Activated CD4-positive, alpha-beta T cell treated with anti-CD3 and anti-CD28 coated beads, Interleukin-2, amount 10 ng/mL, durations not matched to agents 7 days and 5 days (primary cell): ENCODE data around the gene RCAN3. TPM values are rescaled to one million over a fixed set of nuclear protein-coding genes. Genes with fewer than 3 reads are reported as not detected.

Source experiments
- CTCF ChIA-PET: fragments of 350-600 bp; sonication (Branson Sonifier 250); formaldehyde crosslinking; loops from one replicate; lab custom pipeline; 2021; ENCODE audit warnings: antibody characterized with exemption; lab: Charles Lee
- POLR2A ChIA-PET: fragments of 350-600 bp; sonication (Branson Sonifier 250); formaldehyde crosslinking; loops from one replicate; lab custom pipeline; 2021; ENCODE audit warnings: antibody characterized with exemption; lab: Charles Lee
- DNase-seq: peaks from one replicate; pipeline ENCODE4 v3.0.0-alpha.2; 2020
- H3K27ac Mint-ChIP-seq: one replicate; pipeline ENCODE4 v1.8.0; 2021; ENCODE audit warnings: mild to moderate bottlenecking, moderate library complexity, mixed read lengths
- H3K27me3 Mint-ChIP-seq: one replicate; pipeline ENCODE4 v1.8.0; 2021; ENCODE audit warnings: mixed read lengths
- H3K36me3 Mint-ChIP-seq: one replicate; pipeline ENCODE4 v1.8.0; 2021; ENCODE audit warnings: low read depth, mixed read lengths
- H3K4me1 Mint-ChIP-seq: one replicate; pipeline ENCODE4 v1.8.0; 2021; ENCODE audit warnings: mixed read lengths
- H3K4me3 Mint-ChIP-seq: one replicate; pipeline ENCODE4 v1.8.0; 2021; ENCODE audit warnings: mild to moderate bottlenecking, moderate library complexity, mixed read lengths
- H3K9me3 Mint-ChIP-seq: one replicate; pipeline ENCODE4 v1.8.0; 2021; ENCODE audit warnings: mixed read lengths
- total RNA-seq, 2 experiments: library from RNA; stranded (reverse); gene quantifications; one replicate each; pipeline ENCODE4 v1.2.3, GENCODE V29; 2021

RCAN3 gene
- total RNA-seq, 2 experiments from 2014 or later, result 96.8 to 100 TPM

- Mint-ChIP-seq H3K27ac (no peak overlapping the region), H3K4me3 (no peak overlapping the region), H3K9me3 (no peaks in the 10 kb centered on the region), H3K27me3 (no peaks in the 10 kb centered on the region), H3K4me1 (peaks cover 6% of the 10 kb centered on the region), H3K36me3 (no peaks in the 10 kb centered on the region)
- DNase-seq, result no peak
- CTCF ChIA-PET, result interaction anchor here (1.4 kb wide), 1 partner anchor 12 kb away, joined by 3 read pairs; no protein-coding TSS in a partner anchor
- POLR2A ChIA-PET, result no interaction called here
Observed at GRCh38 chr1:24570265-24571125, 67.9 kb downstream of the RCAN3 start.

GRCh38 chr1:24572301-24572700 is 69.7 kb downstream of the RCAN3 start:
- Mint-ChIP-seq H3K4me3 (no peak overlapping the region), H3K4me1 (peaks cover 3% of the 10 kb centered on the region), H3K36me3 (no peaks in the 10 kb centered on the region), H3K27ac (no peak overlapping the region), H3K9me3 (no peaks in the 10 kb centered on the region), H3K27me3 (no peaks in the 10 kb centered on the region)
- POLR2A ChIA-PET, result no interaction called here
- CTCF ChIA-PET, result interaction anchor here (1.1 kb wide), 1 partner anchor 11 kb away, joined by 3 read pairs; no protein-coding TSS in a partner anchor
- no peak for DNase-seq

- Mint-ChIP-seq H3K27me3 (no peaks in the 10 kb centered on the region), H3K4me1 (peaks cover 3% of the 10 kb centered on the region), H3K27ac (peak overlapping the region; percentile 46), H3K9me3 (no peaks in the 10 kb centered on the region), H3K36me3 (no peaks in the 10 kb centered on the region), H3K4me3 (no peak overlapping the region)
- DNase-seq, result no peak
- ChIA-PET CTCF (interaction anchor here (0.5 to 1.4 kb wide), 6 partner anchors 11 to 879 kb away, joined by 3 to 6 read pairs (median 3); no protein-coding TSS in a partner anchor), POLR2A (no interaction called here)
Observed at GRCh38 chr1:24575905-24576587, 73.4 kb downstream of the RCAN3 start.

- Mint-ChIP-seq H3K36me3 (no peaks in the 10 kb centered on the region), H3K4me3 (no peak overlapping the region), H3K9me3 (no peaks in the 10 kb centered on the region), H3K27ac (no peak overlapping the region), H3K4me1 (no peaks in the 10 kb centered on the region), H3K27me3 (no peaks in the 10 kb centered on the region)
- POLR2A ChIA-PET, result no interaction called here
- CTCF ChIA-PET, result no interaction called here
- DNase-seq, result no peak
Observed at GRCh38 chr1:24578846-24579245, 76.2 kb downstream of the RCAN3 start.

- Mint-ChIP-seq H3K9me3 (no peaks in the 10 kb centered on the region), H3K27ac (peak overlapping the region; percentile 75), H3K4me1 (peaks cover 3% of the 10 kb centered on the region), H3K4me3 (no peak overlapping the region), H3K36me3 (no peaks in the 10 kb centered on the region), H3K27me3 (peaks cover 4% of the 10 kb centered on the region)
- CTCF ChIA-PET, result interaction anchor here (0.6 to 0.7 kb wide), 2 partner anchors 10 to 66 kb away, joined by 3 read pairs; no protein-coding TSS in a partner anchor
- DNase-seq, result no peak
- POLR2A ChIA-PET, result no interaction called here
Observed at GRCh38 chr1:24580756-24581155, 78.1 kb downstream of the RCAN3 start.

- H3K4me1 Mint-ChIP-seq, result peaks cover 12% of the 10 kb centered on the region
- H3K36me3 Mint-ChIP-seq, result no peaks in the 10 kb centered on the region
- no peak overlapping the region for H3K27ac Mint-ChIP-seq
- H3K9me3 Mint-ChIP-seq, result no peaks in the 10 kb centered on the region
- DNase-seq, result no peak
- no peak overlapping the region for H3K4me3 Mint-ChIP-seq
- CTCF ChIA-PET, result interaction anchor here (0.7 kb wide), 1 partner anchor 11 kb away, joined by 3 read pairs; no protein-coding TSS in a partner anchor
- peaks cover 5% of the 10 kb centered on the region for H3K27me3 Mint-ChIP-seq
- POLR2A ChIA-PET, result no interaction called here
Observed at GRCh38 chr1:24584171-24584647, 81.6 kb downstream of the RCAN3 start.

GRCh38 chr1:24586119-24586518 is 83.5 kb downstream of the RCAN3 start:
- H3K4me3 Mint-ChIP-seq, result no peak overlapping the region
- H3K36me3 Mint-ChIP-seq, result no peaks in the 10 kb centered on the region
- peaks cover 12% of the 10 kb centered on the region for H3K4me1 Mint-ChIP-seq
- POLR2A ChIA-PET, result no interaction called here
- CTCF ChIA-PET, result interaction anchor here (0.9 to 2.0 kb wide), 7 partner anchors 10 to 436 kb away, joined by 3 to 9 read pairs (median 3); partner anchors contain the start of genes NIPAL3 and STPG1
- H3K9me3 Mint-ChIP-seq, result no peaks in the 10 kb centered on the region
- H3K27ac Mint-ChIP-seq, result no peak overlapping the region
- H3K27me3 Mint-ChIP-seq, result peaks cover 5% of the 10 kb centered on the region
- DNase-seq, result no peak

GRCh38 chr1:24586970-24587820 is 84.6 kb downstream of the RCAN3 start:
- Mint-ChIP-seq H3K27ac (peak overlapping the region; percentile 73), H3K4me3 (no peak overlapping the region), H3K36me3 (no peaks in the 10 kb centered on the region), H3K27me3 (peaks cover 5% of the 10 kb centered on the region), H3K9me3 (no peaks in the 10 kb centered on the region), H3K4me1 (peaks cover 12% of the 10 kb centered on the region)
- CTCF ChIA-PET, result interaction anchor here (0.7 to 2.0 kb wide), 18 partner anchors 9 to 529 kb away, joined by 3 to 9 read pairs (median 4); partner anchors contain the start of gene NIPAL3
- DNase-seq, result peak; percentile 82
- POLR2A ChIA-PET, result no interaction called here

- Mint-ChIP-seq H3K36me3 (no peaks in the 10 kb centered on the region), H3K27me3 (peaks cover 5% of the 10 kb centered on the region)
- CTCF ChIA-PET, result interaction anchor here (0.5 to 0.6 kb wide), 2 partner anchors 577 to 581 kb away, joined by 3 read pairs; no protein-coding TSS in a partner anchor
Observed at GRCh38 chr1:24588573-24588972, 85.9 kb downstream of the RCAN3 start.

GRCh38 chr1:24589200-24589599 is 86.6 kb downstream of the RCAN3 start:
- Mint-ChIP-seq H3K27me3 (peaks cover 5% of the 10 kb centered on the region), H3K9me3 (no peaks in the 10 kb centered on the region), H3K36me3 (no peaks in the 10 kb centered on the region), H3K4me3 (no peak overlapping the region), H3K4me1 (peaks cover 11% of the 10 kb centered on the region), H3K27ac (no peak overlapping the region)
- ChIA-PET POLR2A (no interaction called here), CTCF (no interaction called here)
- DNase-seq, result no peak

More at GRCh38 chr1:24588573-24588972, 85.9 kb downstream of the RCAN3 start:
- Mint-ChIP-seq H3K4me3 (no peak overlapping the region), H3K9me3 (no peaks in the 10 kb centered on the region), H3K4me1 (peaks cover 12% of the 10 kb centered on the region), H3K27ac (no peak overlapping the region)
- POLR2A ChIA-PET, result no interaction called here
- DNase-seq, result no peak
